Lower leg skin (tissue), 4 donors: ENCODE measurements around the gene PPFIA4. TPM values are rescaled to one million over a fixed set of nuclear protein-coding genes. Genes with fewer than 3 reads are reported as not detected.

Source experiments
- DNase-seq, 2 donors: peaks; one replicate each; pipeline ENCODE4 v3.0.0-alpha.2; 2019; ENCODE audit warnings: low spot score in 2 of 2
- H3K4me3 ChIP-seq: fragments of 200-600 bp; sonication (generic); 2 replicates; pipeline ENCODE4 v1.5.1; 2017; ENCODE audit warnings: mild to moderate bottlenecking, low read depth; ENCODE audit not compliant: poor library complexity, severe bottlenecking
- CTCF ChIP-seq, 3 donors: fragments of 450-650 bp; IDR thresholded peaks; one replicate each; pipeline ENCODE4 v1.5.1; 2016; ENCODE audit warnings: antibody characterized with exemption in 3 of 3, mild to moderate bottlenecking in 3 of 3, moderate library complexity in 2 of 3
- POLR2A ChIP-seq, 2 donors: fragments of 450-650 bp; IDR thresholded peaks; one replicate each; pipeline ENCODE4 v1.6.1; 2016 to 2017; ENCODE audit warnings: antibody characterized with exemption in 2 of 2, mild to moderate bottlenecking in 1 of 2, moderate library complexity in 1 of 2
- WGBS, 2 donors: methylation state at CpG; one replicate each; pipeline ENCODE4 v1.1.5; 2018; 5-methylcytosine and 5-hydroxymethylcytosine counted together
- intact Hi-C: fragments of 100-400 bp; cut with DNase I; formaldehyde crosslinking; loops from one replicate; pipeline ENCODE4 v1.15.0; 2023; ENCODE audit warnings: low total_unique reads
- total RNA-seq, 4 donors: library from RNA; depleted of rRNA; stranded (reverse); fragments of >200 nt; gene quantifications; one replicate each; pipeline ENCODE4 v1.1.0, GENCODE V29; 2016

Gene PPFIA4
- total RNA-seq, 4 donors from 2014 or later = 1.7 to 4.0 (median 2.8) TPM

- no peak for TF ChIP-seq CTCF (IDR thresholded peaks at IDR 0.05)
- no peak for TF ChIP-seq POLR2A (IDR thresholded peaks at IDR 0.05)
- WGBS, 2 donors = 80 to 89% methylated on average over 30 to 31 of the region's 36 CpGs
- H3K4me3 ChIP-seq = no peak within 1 kb of the TSS
- DNase-seq = peak in 1 of 2 donors; percentile 82
- intact Hi-C loops = no loop called here
These were observed 59.5 kb downstream of the PPFIA4 start, which contains the start of gene MYOG for GRCh38 chr1:203085528-203086406. Gene MYOG, minus strand, starts transcription at chr1:203086012. Its CDS starts 51 bp downstream, at chr1:203085961.

GRCh38 chr1:203086992-203087763 lies 60.9 kb downstream of the PPFIA4 start:
- intact Hi-C loops = no loop called here
- TF ChIP-seq CTCF (IDR thresholded peaks at IDR 0.05) (no peak), POLR2A (IDR thresholded peaks at IDR 0.05) (no peak)
- H3K4me3 ChIP-seq = no peak overlapping the region
- 85 to 86% methylated on average over 11 of the region's 11 CpGs for WGBS, 2 donors
- DNase-seq = peak in 1 of 2 donors; percentile 43

- 87 to 94% methylated on average over 3 of the region's 3 CpGs for WGBS, 2 donors
- H3K4me3 ChIP-seq = no peak overlapping the region
- no peak for TF ChIP-seq POLR2A (IDR thresholded peaks at IDR 0.05)
- TF ChIP-seq CTCF (IDR thresholded peaks at IDR 0.05) = no peak
- intact Hi-C loops = no loop called here
- DNase-seq = peak in 1 of 2 donors; percentile 42
These were observed 62.1 kb downstream of the PPFIA4 start for GRCh38 chr1:203088441-203088840.

GRCh38 chr1:203089001-203089650 lies 62.8 kb downstream of the PPFIA4 start:
- WGBS, 2 donors = 76 to 80% methylated on average over 7 of the region's 7 CpGs
- intact Hi-C loops = no loop called here
- TF ChIP-seq CTCF (IDR thresholded peaks at IDR 0.05) (no peak), POLR2A (IDR thresholded peaks at IDR 0.05) (no peak)
- DNase-seq = peak in 1 of 2 donors; percentile 64
- H3K4me3 ChIP-seq = no peak overlapping the region

- peak; percentile 1 to 70 for DNase-seq
- no peak overlapping the region for H3K4me3 ChIP-seq
- 78% methylated on average over 7 of the region's 7 CpGs for WGBS, 2 donors
- intact Hi-C loops = no loop called here
- TF ChIP-seq POLR2A (IDR thresholded peaks at IDR 0.05) = no peak
- no peak for TF ChIP-seq CTCF (IDR thresholded peaks at IDR 0.05)
These were observed 63.4 kb downstream of the PPFIA4 start for GRCh38 chr1:203089651-203090045.
